AG09319 (cell line): Measurements from ENCODE around the gene RDH16.

ENCODE experiments used
- DNase-seq: peaks from one replicate; pipeline ENCODE4 v3.0.0-alpha.2; 2010; ENCODE audit warnings: low read depth; ENCODE audit errors: extremely low read depth
- TF ChIP-seq, protein P1 (sequence below): IDR thresholded peaks from 2 replicates; pipeline ENCODE4 v1.5.1; 2011; ENCODE audit warnings: low read depth, mild to moderate bottlenecking, inconsistent platforms, low read length, moderate library complexity

The RDH16 gene

DNA sequence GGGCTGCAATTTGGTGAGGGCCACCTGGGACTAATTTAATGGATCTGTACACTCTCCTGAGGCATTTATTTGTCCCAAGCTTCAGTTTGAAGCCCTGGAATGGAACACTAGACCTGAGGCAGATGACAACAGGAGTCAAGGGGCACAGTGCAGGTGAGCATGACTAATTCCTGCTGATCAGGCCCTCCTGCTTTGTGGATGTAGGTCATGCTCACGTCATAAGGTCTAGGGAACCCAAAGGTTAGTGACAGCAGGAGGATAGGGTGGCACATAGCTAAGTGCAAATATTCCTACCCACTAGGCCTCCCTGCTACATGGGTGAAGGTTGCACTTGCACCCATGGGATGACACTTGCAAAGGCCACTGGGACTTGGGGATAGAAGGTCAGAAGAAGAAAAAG lies 54.0 kb downstream of the RDH16 start:
- no peak for DNase-seq
- TF ChIP-seq, protein P1, sequence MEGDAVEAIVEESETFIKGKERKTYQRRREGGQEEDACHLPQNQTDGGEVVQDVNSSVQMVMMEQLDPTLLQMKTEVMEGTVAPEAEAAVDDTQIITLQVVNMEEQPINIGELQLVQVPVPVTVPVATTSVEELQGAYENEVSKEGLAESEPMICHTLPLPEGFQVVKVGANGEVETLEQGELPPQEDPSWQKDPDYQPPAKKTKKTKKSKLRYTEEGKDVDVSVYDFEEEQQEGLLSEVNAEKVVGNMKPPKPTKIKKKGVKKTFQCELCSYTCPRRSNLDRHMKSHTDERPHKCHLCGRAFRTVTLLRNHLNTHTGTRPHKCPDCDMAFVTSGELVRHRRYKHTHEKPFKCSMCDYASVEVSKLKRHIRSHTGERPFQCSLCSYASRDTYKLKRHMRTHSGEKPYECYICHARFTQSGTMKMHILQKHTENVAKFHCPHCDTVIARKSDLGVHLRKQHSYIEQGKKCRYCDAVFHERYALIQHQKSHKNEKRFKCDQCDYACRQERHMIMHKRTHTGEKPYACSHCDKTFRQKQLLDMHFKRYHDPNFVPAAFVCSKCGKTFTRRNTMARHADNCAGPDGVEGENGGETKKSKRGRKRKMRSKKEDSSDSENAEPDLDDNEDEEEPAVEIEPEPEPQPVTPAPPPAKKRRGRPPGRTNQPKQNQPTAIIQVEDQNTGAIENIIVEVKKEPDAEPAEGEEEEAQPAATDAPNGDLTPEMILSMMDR: no peak
